Stomach (tissue), 9 donors: ENCODE data around the gene GTF2E1. TPM values are rescaled to one million over a fixed set of nuclear protein-coding genes. Genes with fewer than 3 reads are reported as not detected.

Experiments used
- DNase-seq, 2 donors: peaks; one replicate each; pipeline versions ENCODE4 v3.0.0 to v3.0.0-alpha.2; 2013 to 2019
- H3K27ac ChIP-seq, 5 donors: fragments of 200-600 bp in 4 of 5; sonication (generic) in 4 of 5; one replicate each; pipeline ENCODE4 v1.5.1; 2013 to 2019; ENCODE audit warnings: mild to moderate bottlenecking in 1 of 5, moderate library complexity in 1 of 5
- H3K27me3 ChIP-seq, 3 donors: fragments of 200-600 bp; sonication (generic); one replicate each; pipeline ENCODE4 v1.5.1; 2017 to 2019; ENCODE audit warnings: mixed run types in 1 of 3
- H3K36me3 ChIP-seq, 4 donors: fragments of 200-600 bp; sonication (generic); 1 replicate in 3 of 4; 2 replicates in 1 of 4; pipeline ENCODE4 v1.5.1; 2016 to 2019
- H3K4me1 ChIP-seq, 4 donors: fragments of 200-600 bp; sonication (generic); one replicate each; pipeline ENCODE4 v1.5.1; 2016 to 2019
- H3K4me3 ChIP-seq, 4 donors: fragments of 200-600 bp; sonication (generic) in 3 of 4; one replicate each; pipeline ENCODE4 v1.5.1; 2016 to 2019; ENCODE audit warnings: mild to moderate bottlenecking in 1 of 4
- H3K9me3 ChIP-seq, 4 donors: fragments of 200-600 bp; sonication (generic); one replicate each; pipeline ENCODE4 v1.5.1; 2016 to 2019
- EP300 ChIP-seq: sonication (generic); formaldehyde crosslinking; IDR thresholded peaks from one replicate; pipeline ENCODE4 v1.6.1; 2017; ENCODE audit warnings: antibody characterized with exemption
- POLR2A ChIP-seq, 4 donors: fragments of 450-650 bp; IDR thresholded peaks; one replicate each; pipeline ENCODE4 v1.6.1; 2016; ENCODE audit warnings: antibody characterized with exemption in 4 of 4, control low read depth in 2 of 4, mild to moderate bottlenecking in 1 of 4, moderate library complexity in 1 of 4
- POLR2AphosphoS5 ChIP-seq, 3 donors: sonication (generic); formaldehyde crosslinking; IDR thresholded peaks; one replicate each; pipeline ENCODE4 v1.6.1; 2016; ENCODE audit warnings: antibody characterized with exemption in 3 of 3
- WGBS, 5 donors: extraction: QIAGEN DNeasy Blood & Tissue Kit in 3 of 5; methylation state at CpG; one replicate each; pipeline versions ENCODE4 v1.1.5 to v1.1.7; 2013 to 2018; 5-methylcytosine and 5-hydroxymethylcytosine counted together
- intact Hi-C: fragments of 100-400 bp; cut with DNase I; formaldehyde crosslinking; loops from one replicate; pipeline ENCODE4 v1.15.1; 2023; ENCODE audit warnings: low total_unique reads
- polyA plus RNA-seq, 3 donors: library from polyadenylated mRNA; stranded (reverse); fragments of 200-250 nt; gene quantifications; one replicate each; pipeline ENCODE4 v1.2.3, GENCODE V29; 2013
- total RNA-seq, 5 donors: library from RNA; depleted of rRNA; stranded (reverse); fragments of >200 nt; gene quantifications; one replicate each; pipeline versions ENCODE4 v1.1.0 to v1.2.3, GENCODE V29; 2014 to 2016
- TF ChIP-seq, protein P1 (sequence below), 7 experiments: fragments of 450-650 bp in 4 of 7; fragments of 200-600 bp in 3 of 7; sonication (generic) in 3 of 7; IDR thresholded peaks; one replicate each; pipeline ENCODE4 v1.5.1; 2016 to 2019; ENCODE audit warnings: antibody characterized with exemption in 7 of 7, control low read depth in 2 of 7, mild to moderate bottlenecking in 1 of 7
- donor health status: healthy with polysubstance abuse.
- donor health status: Bipolar disorder and iron deficiency.
- donor health status: healthy.

Gene GTF2E1
- total and polyA plus RNA-seq, 8 donors, result 4.0 to 66.0 (median 9.3) TPM

DNA sequence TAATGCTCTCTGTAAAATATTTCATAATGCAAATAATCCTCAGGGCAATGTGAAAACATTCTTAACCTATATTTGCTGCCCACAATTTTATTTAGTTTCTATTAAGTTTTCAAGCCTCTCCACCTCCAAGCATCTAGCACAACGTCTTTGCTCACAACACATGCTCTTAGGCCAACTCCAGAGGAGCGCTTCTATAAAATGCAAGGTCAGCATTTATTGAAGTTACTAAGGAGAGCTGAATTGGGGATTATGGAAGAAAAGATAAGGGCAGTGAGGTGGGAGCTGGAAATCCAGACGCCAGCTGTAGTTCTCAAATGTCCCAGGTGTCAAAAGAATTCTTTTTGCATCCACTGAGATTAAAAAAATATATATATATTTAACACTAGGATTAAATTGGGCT, 1.2 kb upstream of the GTF2E1 start:
- Histone ChIP-seq H3K36me3 (peaks cover 0 to 16% (median 13%) of the 10 kb centered on the region in 4 donors), H3K4me3 (peak overlapping the region; percentile 75 to 93 (median 84)), H3K4me1 (peaks cover 14 to 31% (median 22%) of the 10 kb centered on the region in 4 donors), H3K27ac (peak overlapping the region in 3 of 5 donors; percentile 93 to 98 (median 96)), H3K9me3 (peaks cover 0 to 13% (median 3%) of the 10 kb centered on the region in 4 donors), H3K27me3 (no peaks in the 10 kb centered on the region)
- no peak for TF ChIP-seq EP300
- TF ChIP-seq POLR2A (IDR thresholded peaks at IDR 0.05), result no peak
- TF ChIP-seq POLR2AphosphoS5 (IDR thresholded peaks at IDR 0.05), result no peak
- TF ChIP-seq, protein P1, sequence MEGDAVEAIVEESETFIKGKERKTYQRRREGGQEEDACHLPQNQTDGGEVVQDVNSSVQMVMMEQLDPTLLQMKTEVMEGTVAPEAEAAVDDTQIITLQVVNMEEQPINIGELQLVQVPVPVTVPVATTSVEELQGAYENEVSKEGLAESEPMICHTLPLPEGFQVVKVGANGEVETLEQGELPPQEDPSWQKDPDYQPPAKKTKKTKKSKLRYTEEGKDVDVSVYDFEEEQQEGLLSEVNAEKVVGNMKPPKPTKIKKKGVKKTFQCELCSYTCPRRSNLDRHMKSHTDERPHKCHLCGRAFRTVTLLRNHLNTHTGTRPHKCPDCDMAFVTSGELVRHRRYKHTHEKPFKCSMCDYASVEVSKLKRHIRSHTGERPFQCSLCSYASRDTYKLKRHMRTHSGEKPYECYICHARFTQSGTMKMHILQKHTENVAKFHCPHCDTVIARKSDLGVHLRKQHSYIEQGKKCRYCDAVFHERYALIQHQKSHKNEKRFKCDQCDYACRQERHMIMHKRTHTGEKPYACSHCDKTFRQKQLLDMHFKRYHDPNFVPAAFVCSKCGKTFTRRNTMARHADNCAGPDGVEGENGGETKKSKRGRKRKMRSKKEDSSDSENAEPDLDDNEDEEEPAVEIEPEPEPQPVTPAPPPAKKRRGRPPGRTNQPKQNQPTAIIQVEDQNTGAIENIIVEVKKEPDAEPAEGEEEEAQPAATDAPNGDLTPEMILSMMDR (IDR thresholded peaks at IDR 0.05), result no peak
- DNase-seq, result peak in 1 of 2 donors; percentile 8
- intact Hi-C loops, result no loop called here
- WGBS, 5 donors, result 64 to 72% (median 70%) methylated on average over 3 of the region's 3 CpGs

DNA sequence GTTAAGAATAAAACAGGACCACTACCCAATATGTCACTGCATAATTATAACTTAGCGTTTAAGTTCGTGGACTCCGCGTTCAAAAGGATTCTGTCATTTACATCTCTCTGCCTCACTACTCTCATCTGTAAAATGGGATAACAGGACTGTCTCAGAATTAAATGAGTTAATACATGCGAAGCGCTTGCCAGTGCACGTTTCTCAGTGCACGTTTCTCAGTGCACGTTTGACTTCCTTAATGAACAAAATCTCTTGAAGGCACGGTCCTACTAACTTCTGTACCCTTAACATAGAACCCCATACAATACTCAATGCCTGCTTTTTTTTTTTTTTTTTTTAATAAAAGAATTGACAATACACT, 727 bp upstream of the GTF2E1 start:
- peak overlapping the region; percentile 93 to 98 (median 96) for H3K27ac ChIP-seq

DNA sequence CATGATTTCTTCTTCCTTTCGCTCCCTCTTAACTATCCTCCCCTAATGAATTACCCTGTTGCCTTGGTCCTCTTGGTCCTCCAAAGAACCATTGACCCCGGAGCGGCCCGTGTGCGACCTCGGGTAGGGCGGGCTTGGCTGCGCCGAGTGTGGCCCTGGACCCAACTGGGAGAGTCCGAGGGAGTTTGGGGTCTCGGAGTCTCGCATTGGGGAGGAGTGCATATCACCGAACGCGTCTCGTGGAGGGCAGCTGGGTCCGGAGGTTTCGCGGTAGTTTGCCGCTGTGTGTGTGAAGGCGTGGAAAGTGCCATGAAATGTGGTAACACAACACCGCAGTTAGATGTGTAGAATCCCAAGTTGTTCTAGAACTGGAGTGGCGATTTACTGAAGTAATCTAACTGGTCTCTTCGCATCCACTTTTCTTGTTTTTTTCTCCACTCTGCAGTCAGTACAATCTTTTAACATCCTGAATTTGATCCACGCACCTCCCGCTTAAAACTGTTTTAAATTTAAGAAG, 363 bp downstream of the GTF2E1 start:
- peaks cover 14 to 31% (median 22%) of the 10 kb centered on the region in 4 donors for H3K4me1 ChIP-seq
- peak overlapping the region; percentile 93 to 98 (median 96) for H3K27ac ChIP-seq
- peaks cover 0 to 6% (median 6%) of the 10 kb centered on the region in 4 donors for H3K36me3 ChIP-seq
- WGBS, 5 donors, result 0 to 1% (median 1%) methylated on average over 26 of the region's 26 CpGs
- H3K27me3 ChIP-seq, result no peaks in the 10 kb centered on the region
- intact Hi-C loops, result no loop called here
- H3K4me3 ChIP-seq, result peak overlapping the region; percentile 75 to 93 (median 84)
- TF ChIP-seq, protein P1 (IDR thresholded peaks at IDR 0.05), result no peak
- TF ChIP-seq EP300, result no peak
- DNase-seq, result no peak
- H3K9me3 ChIP-seq, result peaks cover 0 to 4% (median 0%) of the 10 kb centered on the region in 4 donors

More for the DNA sequence above, 727 bp upstream of the GTF2E1 start:
- H3K4me3 ChIP-seq, result peak overlapping the region; percentile 75 to 93 (median 84)
- 5 to 12% (median 9%) methylated on average over 10 of the region's 10 CpGs for WGBS, 5 donors
- peak in 1 of 2 donors; percentile 26 for DNase-seq
- peaks cover 0 to 16% (median 13%) of the 10 kb centered on the region in 4 donors for H3K36me3 ChIP-seq
- intact Hi-C loops, result no loop called here
- peaks cover 14 to 31% (median 22%) of the 10 kb centered on the region in 4 donors for H3K4me1 ChIP-seq
- peaks cover 0 to 13% (median 3%) of the 10 kb centered on the region in 4 donors for H3K9me3 ChIP-seq
- TF ChIP-seq, protein P1 (IDR thresholded peaks at IDR 0.05), result no peak
- TF ChIP-seq EP300, result no peak
- TF ChIP-seq POLR2A (IDR thresholded peaks at IDR 0.05), result no peak
- no peak for TF ChIP-seq POLR2AphosphoS5 (IDR thresholded peaks at IDR 0.05)
- H3K27me3 ChIP-seq, result no peaks in the 10 kb centered on the region

DNA sequence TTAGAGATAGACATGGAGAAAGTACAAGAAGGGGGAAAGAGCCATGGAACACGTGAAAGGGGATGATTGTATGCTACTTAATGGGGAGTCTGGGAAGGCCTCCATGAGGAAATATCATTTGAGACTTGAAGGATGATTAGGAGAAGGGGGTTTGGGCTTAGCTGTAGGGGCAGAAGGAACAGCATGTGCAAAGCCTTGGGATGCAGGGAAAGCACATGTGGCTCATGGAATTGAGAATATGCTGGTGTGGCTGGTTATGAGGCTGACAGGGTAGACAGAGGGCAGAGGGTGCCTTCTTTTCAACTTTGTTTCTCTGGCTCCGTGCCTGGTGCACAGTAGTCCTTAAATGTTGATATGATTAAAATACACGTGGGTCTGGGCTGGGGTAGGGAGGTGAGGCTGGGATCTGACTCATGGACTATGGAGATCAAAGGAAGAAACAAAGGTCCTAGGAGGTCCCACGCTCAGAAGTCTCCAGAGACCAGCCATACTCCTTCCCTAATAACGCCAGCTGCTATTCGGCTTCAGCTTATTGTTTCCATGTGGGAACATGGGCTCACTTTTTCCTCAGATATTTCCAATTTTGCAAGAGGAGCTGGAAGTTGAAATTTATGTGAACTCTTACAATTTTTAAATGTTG, 1.1 kb downstream of the GTF2E1 start:
- no peaks in the 10 kb centered on the region for H3K9me3 ChIP-seq
- no peaks in the 10 kb centered on the region for H3K36me3 ChIP-seq
- DNase-seq, result peak in 1 of 2 donors; percentile 11
- no peaks in the 10 kb centered on the region for H3K27me3 ChIP-seq
- intact Hi-C loops, result no loop called here
- peaks cover 14 to 31% (median 22%) of the 10 kb centered on the region in 4 donors for H3K4me1 ChIP-seq
- 46 to 58% (median 55%) methylated on average over 6 of the region's 6 CpGs for WGBS, 5 donors
- H3K27ac ChIP-seq, result peak overlapping the region in 4 of 5 donors; percentile 93 to 98 (median 96)
- H3K4me3 ChIP-seq, result peak overlapping the region; percentile 75 to 93 (median 84)
- no peak for TF ChIP-seq POLR2A (IDR thresholded peaks at IDR 0.05)
- no peak for TF ChIP-seq EP300
- TF ChIP-seq, protein P1 (IDR thresholded peaks at IDR 0.05), result no peak
- TF ChIP-seq POLR2AphosphoS5 (IDR thresholded peaks at IDR 0.05), result no peak
